HEK293 (cell line): ENCODE data around the gene OR9A2.

Experiments
- ATF2 ChIP-seq: fragments of 450-650 bp; formaldehyde crosslinking; IDR thresholded peaks from 2 replicates; pipeline ENCODE4 v1.5.1; 2016; ENCODE audit warnings: missing biosample characterization, missing genetic modification characterization, low read depth
- CTCF ChIP-seq: fragments of 450-650 bp; formaldehyde crosslinking; IDR thresholded peaks from 2 replicates; pipeline ENCODE4 v1.5.1; 2016; ENCODE audit warnings: missing biosample characterization, missing genetic modification characterization
- KLF16 ChIP-seq: fragments of 450-650 bp; formaldehyde crosslinking; IDR thresholded peaks from 2 replicates; pipeline ENCODE4 v1.5.1; 2017; ENCODE audit warnings: missing biosample characterization, missing genetic modification characterization
- SCRT2 ChIP-seq: fragments of 450-650 bp; formaldehyde crosslinking; IDR thresholded peaks from 2 replicates; pipeline ENCODE4 v1.5.1; 2016; ENCODE audit warnings: missing biosample characterization, missing genetic modification characterization
- SETDB1 ChIP-seq: IDR thresholded peaks from one replicate; pipeline ENCODE4 v1.6.1; 2017; ENCODE audit warnings: mild to moderate bottlenecking, low read length, moderate library complexity, mixed read lengths; ENCODE audit not compliant: insufficient read length
- YY1 ChIP-seq: fragments of 450-650 bp; formaldehyde crosslinking; IDR thresholded peaks from 2 replicates; pipeline ENCODE4 v1.5.1; 2018; ENCODE audit warnings: missing biosample characterization, missing genetic modification characterization
- ZBTB8A ChIP-seq: fragments of 450-650 bp; formaldehyde crosslinking; IDR thresholded peaks from 2 replicates; pipeline ENCODE4 v1.5.1; 2016; ENCODE audit warnings: missing biosample characterization, missing genetic modification characterization
- ZNF16 ChIP-seq: fragments of 450-650 bp; formaldehyde crosslinking; IDR thresholded peaks from 2 replicates; pipeline ENCODE4 v1.5.1; 2016; ENCODE audit warnings: low read depth, missing biosample characterization, missing genetic modification characterization
- ZNF274 ChIP-seq, 2 experiments: fragments of 200-500 bp in 1 of 2; fragments of 450-650 bp in 1 of 2; sonication (Bioruptor generic) in 1 of 2; formaldehyde crosslinking in 1 of 2; IDR thresholded peaks; 2 replicates each; pipeline versions ENCODE4 v1.5.1 to v1.6.1; 2014 to 2016; ENCODE audit warnings: borderline replicate concordance in 1 of 2, inconsistent platforms in 1 of 2, low read length in 1 of 2, missing biosample characterization in 1 of 2, missing genetic modification characterization in 1 of 2
- ZNF292 ChIP-seq: fragments of 450-650 bp; formaldehyde crosslinking; IDR thresholded peaks from 2 replicates; pipeline ENCODE4 v1.5.1; 2016; ENCODE audit warnings: low read depth, missing biosample characterization, missing genetic modification characterization, borderline replicate concordance
- ZNF398 ChIP-seq: fragments of 450-650 bp; formaldehyde crosslinking; IDR thresholded peaks from 2 replicates; pipeline ENCODE4 v1.5.1; 2017; ENCODE audit warnings: missing biosample characterization, missing genetic modification characterization
- ZNF558 ChIP-seq: fragments of 450-650 bp; formaldehyde crosslinking; IDR thresholded peaks from 2 replicates; pipeline ENCODE4 v1.5.1; 2016; ENCODE audit warnings: missing biosample characterization, missing genetic modification characterization
- ZNF629 ChIP-seq: fragments of 450-650 bp; formaldehyde crosslinking; IDR thresholded peaks from 2 replicates; pipeline ENCODE4 v1.5.1; 2017; ENCODE audit warnings: missing biosample characterization, missing genetic modification characterization
- ZNF639 ChIP-seq: fragments of 450-650 bp; formaldehyde crosslinking; IDR thresholded peaks from 2 replicates; pipeline ENCODE4 v1.5.1; 2016; ENCODE audit warnings: missing biosample characterization, missing genetic modification characterization

- TF ChIP-seq SETDB1: no peak
- TF ChIP-seq ZNF274 (IDR thresholded peaks at IDR 0.05; ENCODE audit: low read length): no peak
- TF ChIP-seq ZNF274 (tag by site-specific recombination; IDR thresholded peaks at IDR 0.05; ENCODE audit: borderline replicate concordance): no peak
- no peak for TF ChIP-seq ZNF629 (tag by site-specific recombination)
- TF ChIP-seq ATF2 (tag by site-specific recombination): no peak
- TF ChIP-seq CTCF (tag by site-specific recombination): no peak
- TF ChIP-seq ZNF292 (tag by site-specific recombination): no peak
- no peak for TF ChIP-seq YY1 (tag by site-specific recombination)
- TF ChIP-seq SCRT2 (tag by site-specific recombination): no peak
- TF ChIP-seq ZNF398 (tag by site-specific recombination): no peak
- TF ChIP-seq ZBTB8A (tag by site-specific recombination): no peak
- TF ChIP-seq ZNF558 (tag by site-specific recombination): no peak
- TF ChIP-seq KLF16 (tag by site-specific recombination): no peak
- no peak for TF ChIP-seq ZNF16 (tag by site-specific recombination)
- TF ChIP-seq ZNF639 (tag by site-specific recombination): no peak
These were observed 13.5 kb downstream of the OR9A2 start for GRCh38 chr7:143013473-143013872.
